Stimulated activated CD8-positive, alpha-beta memory T cell treated with anti-CD3 and anti-CD28 coated beads, Interleukin-12 subunit alpha, Interleukin-12 subunit beta, amount 100 ng/mL, for 1 hour (primary cell): ENCODE measurements around the gene LRRFIP1.
"Not testable (repeated sequence)": the region's sequence is repeated elsewhere in the genome, so short reads cannot be mapped to it uniquely, and the experiment has no call there.

ENCODE experiments used
- DNase-seq: peaks from one replicate; pipeline ENCODE4 v3.0.0-alpha.2; 2020; ENCODE audit warnings: low read depth

Gene LRRFIP1

DNA sequence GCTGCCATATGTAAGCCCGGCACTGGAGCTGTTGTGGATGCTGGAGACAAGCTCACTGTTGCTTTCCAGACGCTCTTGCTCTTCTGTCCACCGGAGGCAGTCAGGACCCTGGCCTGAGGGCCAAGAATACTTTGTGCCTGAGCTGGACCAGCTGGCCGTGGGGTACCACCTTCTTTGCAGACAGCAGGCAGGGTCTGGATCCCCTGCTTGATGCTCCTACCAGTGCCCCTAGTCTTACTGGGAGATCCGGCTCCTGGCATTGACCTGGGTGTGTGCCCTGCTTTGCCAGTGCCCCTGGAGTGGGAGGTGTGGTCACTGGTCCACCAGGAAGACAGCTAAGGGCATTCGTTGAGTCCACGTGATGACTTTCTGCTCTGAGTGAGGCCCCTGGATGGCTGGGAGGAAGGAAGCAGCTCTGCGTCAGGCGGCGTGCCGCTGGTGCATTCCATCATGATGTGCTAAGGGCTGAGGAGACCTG lies 59.3 kb downstream of the LRRFIP1 start:
- DNase-seq, result no peak

DNA sequence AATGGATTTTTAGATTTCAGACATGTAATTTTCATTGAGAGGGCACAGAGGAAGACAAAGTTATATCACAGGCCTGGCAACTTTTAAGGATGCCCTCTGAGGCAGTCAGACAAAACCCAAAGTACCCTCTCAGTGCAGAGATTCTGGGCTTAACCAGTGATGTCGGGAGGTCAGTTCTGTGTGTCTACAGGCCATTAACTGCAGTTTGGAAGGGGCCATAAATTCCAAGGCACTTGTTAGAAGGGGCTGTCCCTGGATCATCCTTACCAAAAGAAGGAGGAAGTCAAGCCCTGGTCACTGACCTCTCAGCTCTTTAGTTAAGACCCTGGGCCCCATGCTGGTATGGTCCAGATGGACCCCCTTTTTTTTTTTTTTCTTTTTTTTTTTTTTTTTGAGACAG lies 60.7 kb downstream of the LRRFIP1 start:
- no peak for DNase-seq

DNA sequence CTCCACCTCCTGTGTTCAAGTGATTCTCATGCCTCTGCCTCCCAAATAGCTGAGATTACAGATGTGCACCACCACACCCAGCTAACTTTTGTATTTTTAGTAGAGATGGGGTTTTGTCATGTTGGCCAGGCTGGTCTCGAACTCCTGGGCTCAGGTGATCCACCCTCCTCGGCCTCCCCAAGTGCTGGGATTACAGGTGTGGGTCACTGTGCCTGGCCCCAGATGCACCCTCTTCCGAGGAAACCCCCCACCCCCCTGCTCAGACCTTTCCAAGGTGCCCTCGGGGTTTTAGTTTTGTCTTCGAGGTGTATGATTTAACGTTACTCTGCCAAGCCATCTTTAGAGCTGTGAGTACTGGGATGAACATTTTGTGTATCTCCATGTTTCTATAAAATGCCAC lies 61.2 kb downstream of the LRRFIP1 start:
- DNase-seq, result not testable (repeated sequence)

DNA sequence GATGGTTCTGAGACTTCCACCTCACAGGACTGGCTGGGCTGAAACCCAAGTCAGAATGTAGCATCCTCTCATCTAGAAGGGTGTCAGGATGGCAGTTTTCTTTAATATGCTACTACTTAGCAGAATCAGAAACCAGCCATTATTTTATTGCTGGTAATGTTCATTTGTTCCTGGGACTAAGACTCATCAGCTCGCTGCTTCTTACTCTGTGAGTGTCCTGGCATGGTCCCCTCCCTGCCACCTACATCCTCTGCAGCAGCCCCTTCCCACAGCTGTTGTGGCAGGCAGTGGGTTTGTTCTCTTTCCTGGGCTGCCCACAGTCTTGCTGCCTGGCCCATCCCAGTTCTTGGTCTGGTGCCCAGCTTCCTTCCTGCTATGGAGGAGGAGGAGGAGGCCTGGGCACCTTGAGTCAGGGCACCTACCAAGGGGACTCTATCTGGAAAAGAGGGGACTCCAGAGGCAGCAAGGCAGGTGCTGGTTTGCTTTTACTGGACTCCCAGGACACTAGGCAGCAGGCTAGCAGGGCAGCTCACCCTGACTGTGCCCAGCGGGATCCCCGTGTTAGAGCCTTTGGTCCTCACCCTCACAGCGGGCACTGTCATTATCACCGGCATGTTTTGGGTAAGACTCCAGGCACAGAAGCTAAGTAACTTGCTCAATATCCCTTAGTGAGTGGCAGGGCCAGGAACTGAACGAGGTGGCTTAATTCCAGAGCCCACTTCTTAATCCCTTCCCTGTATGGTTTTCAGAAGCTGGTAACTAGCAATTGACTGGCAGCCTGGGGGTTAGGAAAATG lies 62.1 kb downstream of the LRRFIP1 start:
- DNase-seq, result no peak

DNA sequence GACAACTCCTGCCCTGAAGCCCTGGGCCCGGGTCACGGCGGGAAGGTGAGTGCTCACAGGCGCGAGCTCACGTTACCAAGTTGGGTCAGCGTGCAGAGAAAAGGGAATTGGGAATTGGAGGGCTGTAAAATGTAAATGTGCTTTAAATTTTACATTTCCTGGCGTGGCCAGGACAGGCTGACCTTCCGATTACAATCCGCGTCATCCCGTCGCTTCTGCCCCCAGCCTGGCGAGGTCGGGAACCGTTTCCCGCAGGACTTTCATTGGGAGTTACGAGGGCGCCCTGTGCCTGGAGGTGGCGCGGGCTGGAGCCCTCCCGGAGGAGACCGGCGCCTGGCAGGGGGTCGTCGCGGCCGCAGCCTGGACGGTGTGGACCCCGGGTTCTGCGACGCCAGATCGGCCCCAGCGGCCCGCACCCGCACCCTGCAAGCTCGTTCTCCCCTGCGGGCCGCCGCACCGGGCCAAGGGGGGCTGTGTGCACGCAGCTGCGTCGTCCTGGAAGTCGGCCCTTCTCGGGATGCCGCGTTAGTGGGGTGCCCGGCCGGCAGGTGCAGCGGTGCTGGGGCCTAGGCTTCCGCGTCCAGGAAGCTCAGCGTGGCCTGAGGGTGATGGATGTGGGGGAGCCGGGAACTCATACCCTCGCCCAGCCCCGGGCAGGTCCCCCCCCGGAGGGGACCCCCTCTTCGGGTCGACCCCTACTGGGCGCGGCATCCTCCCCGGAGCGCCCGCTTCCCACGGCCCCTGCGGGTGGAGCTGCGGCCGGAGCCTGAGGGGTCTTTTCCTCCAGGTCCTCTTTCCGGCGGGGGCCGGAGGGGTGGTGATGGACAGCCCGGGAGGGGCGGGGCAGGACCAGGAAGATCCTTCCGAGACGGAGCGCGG lies 63.9 kb downstream of the LRRFIP1 start:
- no peak for DNase-seq

DNA sequence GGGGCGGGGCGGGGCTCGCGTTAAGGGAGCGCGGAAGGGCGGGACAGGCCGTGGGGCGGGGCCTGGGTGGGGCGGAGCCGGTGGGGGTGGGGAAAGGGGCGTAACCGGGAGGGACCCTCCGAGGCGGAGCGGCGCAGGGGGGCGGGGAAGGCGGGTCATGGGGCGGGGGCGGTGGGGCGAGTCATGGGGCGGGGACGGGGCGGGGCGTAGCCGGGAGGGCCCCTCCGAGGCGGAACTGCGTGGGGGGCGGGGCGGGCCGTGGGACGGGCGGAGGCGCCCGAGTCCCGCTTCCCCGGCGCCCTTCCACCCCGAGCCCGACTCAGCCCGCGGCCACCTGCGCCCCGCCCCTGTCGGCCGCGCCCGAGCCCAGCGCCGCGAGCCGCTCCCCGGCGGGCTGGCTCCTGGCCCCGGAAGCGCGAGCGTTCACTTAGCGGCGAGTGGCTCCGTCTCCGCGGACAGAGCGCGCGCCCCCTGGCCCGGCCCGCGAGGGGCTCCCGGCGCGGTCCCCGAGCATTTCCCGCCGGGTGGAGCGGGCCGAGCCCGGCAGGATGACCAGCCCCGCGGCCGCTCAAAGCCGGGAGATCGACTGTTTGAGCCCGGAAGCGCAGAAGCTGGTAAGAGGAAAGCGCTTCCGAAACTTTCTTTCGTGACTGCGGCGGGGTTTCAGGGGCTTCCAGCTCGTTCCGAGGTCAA lies 64.7 kb downstream of the LRRFIP1 start:
- peak; percentile 91 for DNase-seq

DNA sequence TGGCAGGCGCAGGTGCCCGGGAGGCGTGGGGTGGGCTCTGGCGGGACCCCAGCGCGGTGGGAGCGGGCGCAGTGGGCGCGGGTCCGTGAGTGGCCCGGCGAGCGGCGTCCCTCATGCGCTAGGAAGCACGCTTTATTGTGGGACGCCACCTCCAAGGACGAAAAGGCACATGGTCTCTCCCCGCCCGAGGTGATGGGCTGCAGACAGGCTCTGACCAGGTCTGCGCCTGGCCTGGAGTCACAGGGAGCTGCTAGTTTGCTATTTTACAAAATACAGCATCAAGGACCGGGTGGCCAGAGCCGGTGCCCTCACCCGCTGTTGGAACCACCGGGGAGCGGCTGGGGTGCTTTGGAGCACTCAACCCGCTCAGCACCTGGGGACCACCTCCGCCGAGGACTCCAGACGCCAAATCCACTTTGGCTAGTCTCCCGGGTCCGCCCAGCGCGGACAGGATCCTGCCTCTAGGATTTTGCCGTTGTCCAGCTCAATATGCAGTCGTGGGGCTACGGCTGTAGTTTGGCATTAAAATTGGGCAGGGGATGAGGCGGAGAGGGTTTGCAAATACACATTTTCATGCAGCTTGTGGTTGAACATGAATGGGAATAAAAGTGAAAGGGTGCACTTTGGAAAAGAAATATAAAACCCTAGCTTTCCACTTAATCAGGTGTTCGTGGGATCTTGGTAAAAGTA lies 65.4 kb downstream of the LRRFIP1 start:
- DNase-seq, result no peak

DNA sequence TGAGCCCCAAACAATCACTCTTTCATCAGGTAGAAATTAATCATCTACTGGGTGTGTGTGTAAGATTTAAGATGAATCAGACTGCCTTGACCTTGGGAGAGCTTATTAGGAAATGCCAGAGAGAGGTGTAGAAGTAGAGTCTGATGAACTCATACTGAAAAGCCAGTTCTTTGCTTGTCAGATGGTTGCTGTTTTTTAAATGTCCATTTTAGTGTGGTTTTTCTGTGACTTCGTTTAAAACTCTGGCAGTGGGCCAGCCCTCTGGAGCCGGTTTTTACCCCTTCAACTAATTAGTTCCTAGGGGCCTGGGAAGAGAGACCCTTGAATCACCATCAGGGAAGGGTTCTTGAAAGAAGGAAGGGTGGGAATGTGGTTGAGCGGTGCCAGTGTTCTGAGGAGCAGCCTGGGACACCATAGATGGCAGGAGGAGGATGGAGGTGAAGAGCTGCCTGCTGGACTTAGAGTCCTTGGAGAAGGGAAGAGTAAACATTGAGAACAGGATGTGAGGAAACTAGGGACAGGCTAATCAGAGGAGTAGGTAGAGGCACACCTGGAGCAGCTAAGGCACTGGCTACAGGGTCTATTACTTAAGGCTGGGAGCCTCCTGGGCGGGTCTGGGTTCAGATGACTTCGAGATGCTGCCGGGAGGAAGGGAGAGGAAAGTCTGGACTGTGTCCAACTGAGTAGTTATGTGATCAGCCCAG lies 66.1 kb downstream of the LRRFIP1 start:
- no peak for DNase-seq

DNA sequence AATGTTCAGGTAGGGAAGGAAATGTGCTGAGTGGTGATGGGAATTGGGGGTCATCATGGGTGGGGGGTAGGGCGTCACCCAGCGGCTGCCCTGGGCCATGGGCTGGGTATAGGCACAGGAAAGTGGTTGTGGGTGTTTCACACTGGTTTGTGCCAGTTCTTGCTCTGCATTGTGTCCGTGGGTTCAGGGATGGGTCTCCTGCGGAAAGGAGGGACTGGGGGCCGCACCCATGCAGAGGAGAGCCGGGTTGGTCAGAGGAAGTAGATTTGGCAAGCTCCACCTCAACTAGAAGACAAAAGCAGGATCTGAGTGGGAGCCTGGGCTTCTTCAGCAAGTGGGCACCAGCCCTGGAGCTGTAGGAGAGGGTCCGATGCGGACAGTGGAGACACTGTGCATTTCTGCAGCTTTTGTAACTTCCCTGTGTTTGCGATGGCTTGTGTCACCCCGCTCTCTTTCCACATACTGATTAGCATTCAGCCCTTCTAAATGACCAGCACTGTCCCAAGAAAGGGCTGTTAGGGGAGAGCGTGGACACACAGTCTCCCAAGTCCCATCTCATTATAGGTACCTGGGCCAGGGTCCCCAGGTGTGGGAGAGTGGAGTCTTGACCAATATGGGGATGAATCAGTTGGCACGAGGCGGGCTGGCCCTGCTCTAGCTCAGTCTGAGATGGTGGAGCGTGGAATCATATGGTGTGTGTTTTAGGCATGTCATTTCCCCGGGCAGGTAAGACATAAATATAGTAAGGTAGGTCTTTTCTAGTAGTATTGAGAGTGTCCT lies 67.2 kb downstream of the LRRFIP1 start:
- DNase-seq, result no peak

DNA sequence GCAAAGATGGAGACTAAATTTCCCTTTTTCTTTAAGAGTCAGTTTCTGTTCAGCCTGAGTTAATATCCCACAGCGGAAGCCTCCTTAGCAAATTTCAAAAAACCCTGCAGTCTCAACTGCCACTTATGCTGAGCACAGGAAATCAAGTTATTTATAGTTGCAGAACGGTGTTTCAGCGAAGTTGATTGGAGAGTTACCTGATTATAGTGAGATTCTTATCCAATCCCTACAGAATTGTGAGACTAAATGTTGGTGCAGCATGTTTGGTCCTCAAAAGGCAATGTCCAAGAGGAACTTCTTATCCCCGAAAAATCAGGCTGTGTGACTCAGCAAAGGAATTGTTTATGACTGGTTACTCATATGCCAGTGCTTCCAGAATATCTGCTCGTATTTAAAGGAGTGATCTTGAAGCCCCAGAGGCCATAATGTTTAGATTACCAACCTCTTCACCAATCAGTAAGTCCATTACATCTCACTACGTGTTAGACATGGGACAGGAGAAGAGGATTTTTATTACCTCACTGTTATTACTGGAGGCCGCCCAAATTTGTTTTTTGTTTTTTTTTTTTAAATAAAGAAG lies 67.9 kb downstream of the LRRFIP1 start:
- no peak for DNase-seq

DNA sequence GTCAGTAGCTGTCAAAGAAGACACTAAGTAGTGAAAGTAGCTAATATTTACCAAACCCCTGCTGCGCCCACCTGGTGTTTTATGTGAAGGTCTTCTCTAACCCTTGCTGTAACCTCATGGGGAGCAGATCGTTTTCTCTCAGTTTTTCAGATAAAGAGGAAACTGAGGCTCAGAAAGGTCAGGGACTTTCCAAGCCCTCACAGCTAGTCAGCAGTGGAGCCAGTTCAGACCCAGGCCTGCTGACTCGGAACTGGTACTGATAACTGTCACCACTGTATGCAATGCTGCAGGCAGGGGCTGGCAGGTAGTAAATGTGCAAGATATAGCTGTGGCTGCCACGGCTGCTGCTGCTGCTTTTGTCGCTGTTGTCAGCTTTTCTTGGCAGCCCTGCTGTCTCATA lies 69.1 kb downstream of the LRRFIP1 start:
- no peak for DNase-seq

DNA sequence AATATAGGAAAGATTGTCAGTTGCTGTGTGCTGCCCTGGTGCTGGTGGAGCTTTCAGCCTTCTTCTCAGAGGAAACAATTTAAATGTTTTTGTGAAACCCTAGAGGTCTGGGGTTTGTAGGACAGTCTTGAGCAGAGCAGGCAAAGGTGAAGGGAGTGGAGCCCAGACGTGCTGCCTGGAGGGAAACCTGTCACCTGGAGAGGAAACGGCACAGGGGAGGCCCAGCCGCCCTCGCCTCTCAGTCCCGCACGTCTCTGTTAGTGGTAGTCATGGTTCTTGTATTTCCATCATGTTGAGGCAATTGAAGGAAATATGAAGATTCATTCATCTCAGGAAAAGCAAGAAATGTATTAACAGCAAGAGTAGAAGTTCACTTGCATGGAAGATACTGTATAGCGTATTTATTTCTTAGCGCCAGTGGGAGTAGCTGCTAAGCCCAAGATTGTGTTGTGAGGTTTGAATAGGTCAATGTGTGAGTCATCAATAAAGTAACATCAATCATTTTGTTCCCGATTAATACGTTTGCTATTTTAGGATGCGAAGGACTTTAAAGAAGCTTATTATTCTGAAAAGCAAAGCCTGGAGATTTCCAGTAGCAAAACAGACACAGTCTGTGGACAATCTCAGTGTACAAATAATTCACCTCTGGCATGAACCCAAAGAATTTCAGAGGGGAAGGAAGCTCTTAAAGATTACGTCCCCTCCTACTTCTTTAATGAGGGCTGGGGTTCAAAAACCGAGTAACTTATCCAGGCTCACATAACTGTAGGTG lies 70.4 kb downstream of the LRRFIP1 start:
- no peak for DNase-seq

DNA sequence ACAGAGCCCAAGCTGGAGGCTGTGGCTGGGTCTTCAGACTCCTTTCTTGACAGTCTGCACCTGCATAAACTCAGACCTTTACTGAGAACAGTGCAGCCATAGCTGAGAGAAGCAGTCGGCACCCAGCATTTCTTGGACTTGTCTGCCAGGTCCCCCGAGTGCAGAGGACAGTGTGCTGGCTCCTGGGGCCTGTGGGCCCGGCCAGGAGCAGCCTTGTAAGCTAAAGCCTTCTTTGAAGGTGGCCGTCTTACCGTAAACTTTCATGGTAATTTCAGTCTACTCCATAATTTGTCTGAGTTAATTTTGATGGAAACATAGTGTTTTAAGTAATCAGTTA lies 70.9 kb downstream of the LRRFIP1 start:
- no peak for DNase-seq

DNA sequence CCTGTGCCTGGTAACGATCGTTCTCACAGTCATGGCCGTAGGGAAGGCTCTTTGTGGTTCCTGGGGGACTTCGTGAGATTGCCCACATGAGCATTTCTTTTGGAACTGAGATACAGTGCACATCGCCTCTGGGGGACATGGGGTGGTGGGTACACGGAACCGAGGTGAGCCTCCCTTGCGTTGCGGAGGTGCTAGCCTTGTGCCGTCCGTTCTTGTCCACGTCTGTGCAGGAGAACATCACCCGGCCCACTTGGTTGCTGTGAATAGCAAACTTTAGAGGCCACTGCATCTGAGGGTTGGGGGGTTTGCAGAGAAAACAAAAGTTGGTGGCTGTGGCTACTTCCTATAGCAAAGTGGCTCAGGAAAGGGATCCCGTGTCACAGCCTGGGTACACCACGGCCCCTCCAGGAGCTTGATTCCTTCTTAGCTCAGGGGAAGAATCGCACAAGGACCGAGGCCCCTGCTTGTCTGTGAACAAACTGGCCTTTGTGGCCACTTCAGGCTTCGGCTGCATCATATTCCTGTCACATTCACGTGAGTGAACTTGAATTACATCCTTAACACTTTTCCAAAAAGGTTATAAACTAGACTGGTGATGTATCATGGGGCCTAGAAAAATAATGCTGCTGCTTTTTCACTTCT lies 72.6 kb downstream of the LRRFIP1 start:
- no peak for DNase-seq

DNA sequence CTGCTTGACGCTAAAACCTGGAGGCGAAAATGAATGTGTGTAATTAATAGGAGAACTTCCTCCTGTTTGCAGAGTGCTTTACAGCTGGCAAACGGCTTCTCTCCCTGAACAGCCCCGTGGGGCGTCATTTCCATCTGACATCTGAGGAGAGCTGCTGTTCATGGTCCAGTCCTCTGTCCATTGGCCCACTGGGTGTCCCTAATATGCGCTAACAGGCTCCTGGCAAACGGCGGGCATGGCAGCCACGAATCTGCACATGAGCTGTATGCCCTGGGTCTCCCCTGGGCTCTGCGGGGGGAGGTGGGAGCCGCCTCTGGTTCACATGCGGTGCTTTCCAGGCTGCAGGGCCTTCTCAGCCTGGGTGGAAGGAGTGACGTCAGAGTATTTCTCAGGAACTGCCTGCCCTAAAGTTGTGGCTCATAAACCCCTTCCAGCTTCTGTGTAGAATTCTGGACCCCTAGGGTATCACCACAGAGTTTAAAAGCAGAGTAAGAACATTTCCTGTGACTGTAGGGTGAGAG lies 73.2 kb downstream of the LRRFIP1 start:
- peak; percentile 50 for DNase-seq

DNA sequence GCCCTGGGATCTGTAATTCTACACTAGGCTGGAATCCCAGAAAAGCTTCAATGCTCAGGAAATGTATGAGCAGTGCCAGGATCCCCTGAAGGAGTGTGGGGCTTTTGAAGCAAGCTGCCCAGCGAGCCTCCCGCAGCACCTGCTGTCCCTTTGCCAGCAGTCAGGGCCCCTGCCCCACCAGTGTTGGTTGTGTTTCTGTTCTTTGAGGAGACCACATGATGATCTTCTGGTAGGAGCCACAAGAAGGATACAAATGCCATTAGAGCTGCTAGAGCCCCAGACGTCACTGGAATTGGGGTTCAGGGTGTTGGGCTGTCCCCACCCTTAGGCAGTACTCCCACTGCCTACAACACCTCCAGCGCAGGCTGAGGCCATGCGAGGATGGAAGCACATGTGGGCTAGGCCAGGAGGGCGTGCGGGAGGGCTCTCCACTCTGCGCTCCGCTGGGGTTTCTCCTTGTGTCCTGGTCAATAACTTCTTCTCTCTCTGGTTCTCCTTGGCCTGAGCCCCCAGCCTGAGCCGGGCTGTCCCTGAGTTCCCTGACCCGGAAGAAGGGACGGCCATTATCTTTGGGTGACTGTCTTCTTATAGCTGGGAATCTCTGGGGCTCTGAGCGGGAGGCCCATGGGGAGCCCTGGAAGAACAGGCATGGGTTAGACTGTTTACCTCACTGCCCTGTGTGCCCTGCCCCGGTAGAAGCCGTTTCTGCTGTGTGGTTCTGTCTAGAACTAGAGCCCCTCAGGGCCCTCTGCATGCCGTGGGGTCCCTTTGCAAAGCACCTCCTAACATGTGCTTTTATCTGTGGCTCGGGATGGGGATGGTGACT lies 73.9 kb downstream of the LRRFIP1 start:
- no peak for DNase-seq

DNA sequence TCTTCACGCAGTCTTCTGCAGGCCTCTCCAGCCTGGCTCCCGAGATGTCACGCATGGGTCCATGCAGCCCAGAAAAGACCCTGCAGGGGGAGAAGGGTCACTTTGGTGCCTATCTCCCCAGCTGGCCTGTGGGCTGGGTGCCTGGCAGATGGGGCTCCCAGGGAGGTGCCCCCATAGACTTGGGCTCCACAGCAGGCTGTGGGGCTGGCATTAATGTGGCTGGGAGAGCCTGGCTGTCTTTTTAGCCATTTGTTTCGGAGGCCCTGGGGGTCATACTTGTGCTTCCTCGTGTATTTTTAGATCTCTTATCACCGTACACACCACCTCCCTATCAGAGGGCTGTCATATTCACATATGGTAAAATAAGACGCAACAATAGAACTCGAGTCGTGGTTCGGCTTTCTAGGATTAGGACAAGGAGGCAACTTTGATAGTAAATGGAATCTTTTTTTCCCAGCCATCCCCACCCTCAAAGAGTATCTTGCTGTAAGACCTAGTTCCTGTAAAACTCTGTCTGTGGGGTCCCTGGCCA lies 74.5 kb downstream of the LRRFIP1 start:
- no peak for DNase-seq
